Right lobe of liver (tissue), 4 donors: ENCODE measurements around the gene UCHL3.

ENCODE experiments used
- POLR2A ChIP-seq: fragments of 450-650 bp; IDR thresholded peaks from one replicate; pipeline ENCODE4 v1.6.1; 2017; ENCODE audit warnings: antibody characterized with exemption, mild to moderate bottlenecking
- TF ChIP-seq, protein P1 (sequence below), 4 donors: fragments of 200-600 bp in 3 of 4; fragments of 450-650 bp in 1 of 4; IDR thresholded peaks; one replicate each; pipeline versions ENCODE4 v1.5.1 to v1.8.0; 2016 to 2022; ENCODE audit warnings: antibody characterized with exemption in 4 of 4, mild to moderate bottlenecking in 2 of 4
- donor health status: DM: no; HTN: no; CAD: no.
- donor health status: DM: no; HTN: no; CAD: no.
- donor health status: DM: no; HTN: yes; CAD: no.

GRCh38 chr13:75514080-75514995, 35.3 kb upstream of the UCHL3 start:
- TF ChIP-seq, protein P1, sequence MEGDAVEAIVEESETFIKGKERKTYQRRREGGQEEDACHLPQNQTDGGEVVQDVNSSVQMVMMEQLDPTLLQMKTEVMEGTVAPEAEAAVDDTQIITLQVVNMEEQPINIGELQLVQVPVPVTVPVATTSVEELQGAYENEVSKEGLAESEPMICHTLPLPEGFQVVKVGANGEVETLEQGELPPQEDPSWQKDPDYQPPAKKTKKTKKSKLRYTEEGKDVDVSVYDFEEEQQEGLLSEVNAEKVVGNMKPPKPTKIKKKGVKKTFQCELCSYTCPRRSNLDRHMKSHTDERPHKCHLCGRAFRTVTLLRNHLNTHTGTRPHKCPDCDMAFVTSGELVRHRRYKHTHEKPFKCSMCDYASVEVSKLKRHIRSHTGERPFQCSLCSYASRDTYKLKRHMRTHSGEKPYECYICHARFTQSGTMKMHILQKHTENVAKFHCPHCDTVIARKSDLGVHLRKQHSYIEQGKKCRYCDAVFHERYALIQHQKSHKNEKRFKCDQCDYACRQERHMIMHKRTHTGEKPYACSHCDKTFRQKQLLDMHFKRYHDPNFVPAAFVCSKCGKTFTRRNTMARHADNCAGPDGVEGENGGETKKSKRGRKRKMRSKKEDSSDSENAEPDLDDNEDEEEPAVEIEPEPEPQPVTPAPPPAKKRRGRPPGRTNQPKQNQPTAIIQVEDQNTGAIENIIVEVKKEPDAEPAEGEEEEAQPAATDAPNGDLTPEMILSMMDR (IDR thresholded peaks at IDR 0.05), result no peak
- TF ChIP-seq POLR2A, result no peak
